Measurements from ENCODE around the gene CALCOCO1. TPM values are rescaled to one million over a fixed set of nuclear protein-coding genes. Genes with fewer than 3 reads are reported as not detected.

Gene CALCOCO1
- polyA plus RNA-seq, 3 donors: 60.1 to 238 (median 69.6) TPM

GRCh38 chr12:53761306-53761705 lies 34.1 kb upstream of the CALCOCO1 start:
- peaks cover 13% of the 10 kb centered on the region for H3K4me1 Mint-ChIP-seq
- peaks cover 44 to 83% (median 53%) of the 10 kb centered on the region in 3 donors for H3K27me3 Mint-ChIP-seq (ENCODE audit: low read depth in 3 of 3)
- no peak for DNase-seq
- Histone ChIP-seq H3K4me1 (ENCODE audit: control insufficient read depth in 1 of 2, insufficient read depth in 2 of 2, low read length in 2 of 2) (peaks cover 5 to 8% of the 10 kb centered on the region in 2 donors), H3K36me3 (replicated peaks in 1 of 2; ENCODE audit: control insufficient read depth in 1 of 2, insufficient read depth in 2 of 2, low read length in 2 of 2) (no peaks in the 10 kb centered on the region), H3K27ac (ENCODE audit: low read depth in 1 of 2, low read length in 2 of 2) (no peak overlapping the region), H3K27me3 (ENCODE audit: control insufficient read depth in 2 of 2, insufficient read depth in 2 of 2, low read length in 2 of 2) (peaks cover 43 to 68% of the 10 kb centered on the region in 2 donors), H2AFZ (ENCODE audit: insufficient read depth, low read depth, low read length, poor library complexity, severe bottlenecking) (no peak overlapping the region), H3K9ac (ENCODE audit: insufficient read depth, low read length, poor library complexity, severe bottlenecking) (no peak overlapping the region), H3K79me2 (ENCODE audit: insufficient read depth, low read length) (no peaks in the 10 kb centered on the region), H3K4me2 (replicated peaks; ENCODE audit: extremely low read depth, low read length, poor library complexity, severe bottlenecking) (no peak overlapping the region), H3K9me3 (replicated peaks in 1 of 2; ENCODE audit: control insufficient read depth in 1 of 2, insufficient read depth in 1 of 2, low read length in 2 of 2) (no peaks in the 10 kb centered on the region), H3K4me3 (replicated peaks in 1 of 3; ENCODE audit: low read depth in 2 of 3, low read length in 3 of 3) (no peak overlapping the region), H4K20me1 (ENCODE audit: insufficient read depth, low read length) (no peaks in the 10 kb centered on the region)
- H3K9me3 Mint-ChIP-seq: peaks cover 0 to 4% (median 0%) of the 10 kb centered on the region in 7 donors
- no peak overlapping the region for H3K27ac Mint-ChIP-seq
- no peak for TF ChIP-seq CTCF (IDR thresholded peaks at IDR 0.05)
- H3K4me3 Mint-ChIP-seq: peak overlapping the region in 1 of 2 donors; percentile 22
- H3K36me3 Mint-ChIP-seq: no peaks in the 10 kb centered on the region
- intact Hi-C loops (cut with micrococcal nuclease): no loop called here

GRCh38 chr12:53759261-53759660 lies 32.0 kb upstream of the CALCOCO1 start:
- H3K4me1 Mint-ChIP-seq: peaks cover 19% of the 10 kb centered on the region
- Histone ChIP-seq H3K9me3 (replicated peaks in 1 of 2; ENCODE audit: control insufficient read depth in 1 of 2, insufficient read depth in 1 of 2, low read length in 2 of 2) (no peaks in the 10 kb centered on the region), H3K9ac (ENCODE audit: insufficient read depth, low read length, poor library complexity, severe bottlenecking) (no peak overlapping the region), H3K27ac (ENCODE audit: low read depth in 1 of 2, low read length in 2 of 2) (no peak overlapping the region), H2AFZ (ENCODE audit: insufficient read depth, low read depth, low read length, poor library complexity, severe bottlenecking) (no peak overlapping the region), H3K4me1 (ENCODE audit: control insufficient read depth in 1 of 2, insufficient read depth in 2 of 2, low read length in 2 of 2) (peaks cover 5 to 11% of the 10 kb centered on the region in 2 donors), H3K27me3 (ENCODE audit: control insufficient read depth in 2 of 2, insufficient read depth in 2 of 2, low read length in 2 of 2) (peaks cover 45 to 70% of the 10 kb centered on the region in 2 donors), H4K20me1 (ENCODE audit: insufficient read depth, low read length) (no peaks in the 10 kb centered on the region), H3K79me2 (ENCODE audit: insufficient read depth, low read length) (no peaks in the 10 kb centered on the region), H3K4me2 (replicated peaks; ENCODE audit: extremely low read depth, low read length, poor library complexity, severe bottlenecking) (no peak overlapping the region), H3K36me3 (replicated peaks in 1 of 2; ENCODE audit: control insufficient read depth in 1 of 2, insufficient read depth in 2 of 2, low read length in 2 of 2) (no peaks in the 10 kb centered on the region), H3K4me3 (replicated peaks in 1 of 3; ENCODE audit: low read depth in 2 of 3, low read length in 3 of 3) (no peak overlapping the region)
- peaks cover 0 to 4% (median 0%) of the 10 kb centered on the region in 7 donors for H3K9me3 Mint-ChIP-seq
- H3K36me3 Mint-ChIP-seq: no peaks in the 10 kb centered on the region
- intact Hi-C loops (cut with micrococcal nuclease): no loop called here
- no peak for TF ChIP-seq CTCF (IDR thresholded peaks at IDR 0.05)
- WGBS (ENCODE audit: insufficient coverage): 100% methylated on average over 1 of the region's 2 CpGs
- peaks cover 43 to 69% (median 44%) of the 10 kb centered on the region in 3 donors for H3K27me3 Mint-ChIP-seq (ENCODE audit: low read depth in 3 of 3)
- H3K27ac Mint-ChIP-seq: no peak overlapping the region
- no peak for DNase-seq
- H3K4me3 Mint-ChIP-seq: peak overlapping the region in 1 of 2 donors; percentile 56
